ENCODE results near the gene TMX2.

DNA sequence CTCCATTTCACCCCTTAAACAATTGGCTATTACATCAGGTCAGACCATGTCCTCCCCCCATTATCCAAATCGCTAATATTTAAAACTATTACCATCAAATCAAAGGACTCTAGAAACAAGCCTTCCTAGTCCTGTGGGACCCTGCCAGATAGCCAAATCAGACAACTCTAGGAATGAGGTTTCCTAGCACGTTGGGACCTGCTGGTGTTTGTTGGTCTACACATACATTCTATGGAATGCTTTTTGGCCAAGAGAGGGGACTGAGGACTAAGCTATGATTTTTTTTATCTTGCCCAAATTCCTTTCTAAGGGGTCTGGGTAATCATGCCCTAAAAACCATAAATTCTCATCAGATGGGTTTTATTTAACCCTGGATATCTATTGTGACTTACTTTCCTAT is 14.8 kb downstream of the TMX2 start:
- TF ChIP-seq, protein P1, sequence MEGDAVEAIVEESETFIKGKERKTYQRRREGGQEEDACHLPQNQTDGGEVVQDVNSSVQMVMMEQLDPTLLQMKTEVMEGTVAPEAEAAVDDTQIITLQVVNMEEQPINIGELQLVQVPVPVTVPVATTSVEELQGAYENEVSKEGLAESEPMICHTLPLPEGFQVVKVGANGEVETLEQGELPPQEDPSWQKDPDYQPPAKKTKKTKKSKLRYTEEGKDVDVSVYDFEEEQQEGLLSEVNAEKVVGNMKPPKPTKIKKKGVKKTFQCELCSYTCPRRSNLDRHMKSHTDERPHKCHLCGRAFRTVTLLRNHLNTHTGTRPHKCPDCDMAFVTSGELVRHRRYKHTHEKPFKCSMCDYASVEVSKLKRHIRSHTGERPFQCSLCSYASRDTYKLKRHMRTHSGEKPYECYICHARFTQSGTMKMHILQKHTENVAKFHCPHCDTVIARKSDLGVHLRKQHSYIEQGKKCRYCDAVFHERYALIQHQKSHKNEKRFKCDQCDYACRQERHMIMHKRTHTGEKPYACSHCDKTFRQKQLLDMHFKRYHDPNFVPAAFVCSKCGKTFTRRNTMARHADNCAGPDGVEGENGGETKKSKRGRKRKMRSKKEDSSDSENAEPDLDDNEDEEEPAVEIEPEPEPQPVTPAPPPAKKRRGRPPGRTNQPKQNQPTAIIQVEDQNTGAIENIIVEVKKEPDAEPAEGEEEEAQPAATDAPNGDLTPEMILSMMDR (IDR thresholded peaks at IDR 0.05; ENCODE audit: low read length), result no peak
- no peak for TF ChIP-seq EZH2 (IDR thresholded peaks at IDR 0.05; ENCODE audit: borderline replicate concordance, low read length)

Measured in OCI-LY1 (cell line).